GM19463 (cell line): Measurements from ENCODE around the gene PPP1R15B.

ENCODE experiments used
- ATAC-seq: cut with Tn5 transposase; IDR thresholded peaks from one replicate; pipeline ENCODE4 v1.9.1; 2021; ENCODE audit warnings: mild to moderate bottlenecking, moderate library complexity; ENCODE audit not compliant: unreplicated experiment

The PPP1R15B gene

DNA sequence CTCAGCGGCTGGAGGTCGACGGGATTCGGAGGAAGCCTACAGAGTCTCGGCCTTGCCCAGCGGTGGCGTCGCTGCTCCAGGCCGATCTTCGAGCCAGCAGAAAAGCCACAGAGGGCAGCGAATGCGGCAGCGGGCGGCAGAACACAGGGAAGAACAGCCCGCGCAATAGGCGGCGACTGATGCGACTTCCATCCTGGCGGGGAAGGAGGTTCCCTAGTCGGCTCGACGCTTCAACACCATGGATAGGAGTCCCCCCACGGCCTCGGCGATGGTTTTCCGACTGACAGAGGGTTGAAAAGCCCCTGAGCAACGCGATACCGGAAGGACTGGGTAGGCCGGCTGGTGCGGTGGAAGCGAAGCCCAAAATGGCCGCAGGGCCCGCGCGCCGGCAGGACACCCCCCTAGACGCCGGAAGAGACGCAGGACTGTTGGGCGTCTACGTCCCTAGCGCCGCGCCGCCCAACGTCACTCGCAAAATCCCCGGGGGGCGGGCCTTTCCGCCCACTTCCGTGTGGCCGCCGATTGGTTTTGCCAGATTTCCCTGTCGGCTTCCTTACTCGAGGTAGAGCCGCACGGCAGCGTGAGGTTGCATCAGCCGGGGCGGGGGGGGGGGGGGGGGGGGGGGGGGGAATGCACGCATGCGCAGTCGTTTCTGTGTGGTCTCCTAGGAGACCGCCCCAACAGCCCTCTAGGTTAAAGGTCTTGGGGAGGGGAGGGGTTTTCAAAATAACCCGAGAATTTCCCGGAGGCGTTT, at the start of gene PPP1R15B:
Gene PPP1R15B, minus strand, starts transcription at position 367 of the 754 bp plus-strand sequence. CDS start 406 bp downstream, outside the sequence.
- ATAC-seq: peak; percentile 89

DNA sequence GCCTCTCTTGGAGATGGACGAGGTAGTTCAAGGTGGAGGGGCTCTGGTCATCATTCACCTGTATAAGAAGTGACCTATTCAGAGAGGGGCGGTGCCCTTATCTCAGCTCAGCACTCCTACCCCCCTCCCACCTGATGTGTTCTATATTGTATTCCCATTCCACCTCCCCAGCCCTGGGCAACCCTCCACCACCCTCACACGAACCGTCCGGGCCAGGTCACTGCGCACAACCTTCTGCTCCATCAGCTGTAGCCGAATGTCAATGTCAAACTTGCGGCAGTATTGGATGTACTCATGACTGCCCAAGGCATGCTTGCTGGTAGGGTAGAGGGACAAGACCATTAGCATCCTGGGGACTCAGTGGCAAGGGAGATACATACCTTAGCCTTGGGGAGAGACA, 48.7 kb upstream of the PPP1R15B start:
- no peak for ATAC-seq

DNA sequence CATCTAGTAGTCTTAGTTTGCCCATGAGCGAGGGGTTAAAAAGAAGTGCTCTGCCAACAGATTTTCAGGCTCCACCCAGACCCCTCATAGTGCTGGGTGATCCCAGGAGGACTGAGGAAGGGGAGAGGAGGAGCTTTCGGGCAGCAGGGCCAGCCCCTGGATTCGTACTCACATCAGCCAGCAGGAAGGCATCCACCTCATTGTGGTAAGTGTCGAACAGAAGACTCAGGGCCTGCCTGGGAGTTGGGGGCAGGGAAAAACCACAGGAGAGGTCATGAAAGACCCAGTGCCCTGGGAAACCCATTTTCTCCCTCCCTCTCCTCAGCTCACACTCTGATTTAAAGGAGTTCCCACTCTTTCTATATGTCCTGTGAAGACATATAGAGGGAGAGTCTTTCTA, 48.1 kb upstream of the PPP1R15B start:
- ATAC-seq: no peak

DNA sequence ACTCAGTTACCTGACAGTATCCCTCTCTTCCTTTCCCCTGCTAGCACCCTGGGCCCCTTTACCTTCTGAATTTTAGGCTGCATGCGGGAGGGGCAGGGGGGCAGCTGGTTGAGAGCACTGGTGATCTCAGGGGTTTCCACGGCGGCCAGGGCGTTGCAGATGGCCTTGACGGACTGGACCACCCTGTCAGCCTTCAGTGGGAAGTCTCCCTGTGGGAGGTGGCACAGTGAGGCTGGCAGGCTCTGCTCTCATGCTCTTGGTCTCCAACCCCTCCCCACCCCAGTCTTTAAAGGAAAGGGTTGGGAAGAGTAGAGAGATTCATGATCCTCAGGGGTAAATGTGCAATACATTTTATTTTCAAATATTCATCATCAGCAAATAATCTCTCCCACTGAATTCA, 46.0 kb upstream of the PPP1R15B start:
- ATAC-seq: no peak

DNA sequence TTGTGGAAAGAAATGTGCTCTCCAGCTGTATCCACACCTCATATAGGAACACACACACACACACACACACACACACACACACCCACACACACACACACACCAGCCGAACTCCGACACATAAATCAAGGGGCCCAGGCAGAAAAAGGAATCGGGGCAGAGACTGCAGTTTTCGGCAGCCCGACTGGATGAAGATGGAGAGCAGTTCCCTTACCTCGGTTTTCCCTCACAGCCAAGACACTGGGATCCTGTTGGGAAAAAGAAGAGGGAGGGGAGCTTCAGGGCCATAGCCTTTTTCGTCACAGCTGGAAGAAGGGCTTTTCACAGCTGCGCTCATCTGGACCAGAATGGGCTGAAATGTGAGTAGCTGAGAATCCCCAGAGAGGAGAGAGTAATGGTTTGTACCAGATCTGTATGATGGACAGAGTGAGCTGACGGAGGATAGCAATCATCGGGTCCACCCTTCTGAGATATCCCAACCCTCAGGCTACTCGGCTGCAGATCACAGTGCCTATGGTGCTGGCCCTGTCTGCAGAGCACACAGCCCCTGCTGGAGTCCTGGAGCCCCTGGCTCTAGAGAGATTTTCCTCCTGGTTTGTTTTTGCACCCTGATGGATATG, 45.3 kb upstream of the PPP1R15B start:
- no peak for ATAC-seq

DNA sequence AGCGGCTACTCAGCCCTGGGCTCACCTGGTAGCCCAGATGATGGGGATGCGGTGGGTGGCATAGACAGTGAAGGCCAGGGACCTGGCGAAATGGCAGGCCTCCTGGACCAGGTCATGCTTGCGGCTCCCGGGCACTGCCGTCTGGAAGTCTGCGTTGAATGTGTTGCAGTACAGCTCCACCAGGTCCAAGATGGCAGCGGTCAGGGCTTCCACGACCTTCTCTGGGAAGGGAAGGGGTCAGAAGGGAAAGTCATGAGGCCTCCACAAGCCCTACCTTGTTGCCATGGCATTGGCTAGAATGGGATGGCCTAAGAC, 44.2 kb upstream of the PPP1R15B start:
- no peak for ATAC-seq

DNA sequence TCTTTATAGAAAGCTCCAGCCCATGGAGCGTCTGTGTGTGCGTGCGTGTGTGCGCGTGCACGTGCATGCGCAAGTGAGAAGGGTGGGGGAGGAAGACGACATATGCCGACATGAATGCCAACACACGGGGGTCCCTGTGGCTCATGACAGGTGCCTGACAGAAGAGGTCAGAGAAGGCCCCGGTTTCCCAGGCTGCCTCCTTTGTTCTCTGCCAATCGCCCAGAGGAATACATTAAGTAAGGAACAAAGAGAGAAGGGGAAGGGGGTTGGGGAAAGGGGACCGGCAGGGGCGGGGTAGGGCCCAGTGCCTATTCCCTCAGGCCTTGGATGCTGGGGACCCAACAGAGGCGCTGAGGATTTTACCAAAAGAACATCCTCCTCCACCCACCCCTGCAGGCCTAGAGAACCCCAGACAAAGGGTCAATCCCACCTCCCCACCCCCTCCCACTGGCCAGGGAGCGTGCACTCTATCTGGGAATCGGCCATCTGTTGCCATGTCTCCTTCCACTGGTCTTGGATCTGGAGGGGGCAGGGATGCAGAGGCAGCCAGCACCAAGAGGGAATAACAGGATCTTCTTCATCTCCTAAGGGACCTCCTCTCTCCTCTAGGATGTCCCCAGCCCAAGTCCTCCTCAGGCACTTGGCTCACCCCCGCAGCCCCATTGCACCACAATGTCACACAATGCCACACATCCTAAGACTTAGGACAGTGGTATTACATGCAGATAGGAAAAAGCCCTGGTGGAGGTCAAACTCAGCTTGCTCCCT, 43.6 kb upstream of the PPP1R15B start:
- ATAC-seq: no peak

DNA sequence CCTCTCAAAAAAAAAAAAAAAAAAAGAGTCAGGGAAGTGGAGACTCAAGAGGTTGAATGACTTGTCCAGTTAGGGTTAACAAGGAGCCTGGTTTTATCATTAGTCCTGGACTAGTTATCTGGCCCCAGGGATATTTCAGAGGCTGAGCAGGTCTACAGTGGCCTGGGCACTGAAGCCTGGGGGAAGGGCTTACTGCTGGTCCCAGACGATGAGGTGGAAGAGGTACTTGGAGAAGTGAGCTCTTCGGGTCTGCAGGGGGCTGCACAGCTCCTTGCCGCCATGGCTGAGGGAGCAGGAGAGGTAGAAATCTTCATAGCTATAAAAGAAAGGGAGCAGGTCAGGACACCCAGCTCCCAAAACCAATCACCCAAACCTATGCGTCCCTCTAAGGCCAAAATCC, 42.9 kb upstream of the PPP1R15B start:
- ATAC-seq: no peak

DNA sequence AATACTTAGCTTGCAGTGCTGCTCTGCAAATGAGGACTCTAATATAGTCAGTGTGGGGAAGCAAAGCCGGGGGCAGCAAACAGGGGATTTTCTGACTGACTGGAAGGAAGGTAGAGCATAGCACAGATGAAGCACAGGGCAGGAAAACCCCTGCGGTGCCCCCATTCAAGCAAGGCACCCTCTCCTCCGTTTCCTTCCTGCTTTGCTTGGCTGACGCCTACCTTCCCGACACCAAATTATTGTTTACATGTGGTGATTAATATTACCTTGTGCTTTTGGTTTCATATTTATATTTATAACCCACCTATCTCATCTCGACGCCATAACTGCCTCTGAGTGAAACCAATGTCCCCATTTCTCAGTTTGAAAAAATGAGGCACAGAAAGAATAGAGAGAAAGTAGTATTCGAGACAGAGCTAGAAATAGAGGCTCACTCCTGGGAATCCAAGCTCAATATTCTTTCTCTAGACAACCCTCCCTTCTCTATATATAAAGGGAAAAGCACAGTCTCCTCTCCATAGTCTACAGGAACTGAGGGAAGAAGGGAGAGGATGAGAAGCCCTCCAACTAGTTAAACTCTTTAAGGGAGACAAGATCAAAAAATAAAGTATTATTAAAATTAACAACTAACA, 41.6 kb upstream of the PPP1R15B start:
- ATAC-seq: peak; percentile 93

DNA sequence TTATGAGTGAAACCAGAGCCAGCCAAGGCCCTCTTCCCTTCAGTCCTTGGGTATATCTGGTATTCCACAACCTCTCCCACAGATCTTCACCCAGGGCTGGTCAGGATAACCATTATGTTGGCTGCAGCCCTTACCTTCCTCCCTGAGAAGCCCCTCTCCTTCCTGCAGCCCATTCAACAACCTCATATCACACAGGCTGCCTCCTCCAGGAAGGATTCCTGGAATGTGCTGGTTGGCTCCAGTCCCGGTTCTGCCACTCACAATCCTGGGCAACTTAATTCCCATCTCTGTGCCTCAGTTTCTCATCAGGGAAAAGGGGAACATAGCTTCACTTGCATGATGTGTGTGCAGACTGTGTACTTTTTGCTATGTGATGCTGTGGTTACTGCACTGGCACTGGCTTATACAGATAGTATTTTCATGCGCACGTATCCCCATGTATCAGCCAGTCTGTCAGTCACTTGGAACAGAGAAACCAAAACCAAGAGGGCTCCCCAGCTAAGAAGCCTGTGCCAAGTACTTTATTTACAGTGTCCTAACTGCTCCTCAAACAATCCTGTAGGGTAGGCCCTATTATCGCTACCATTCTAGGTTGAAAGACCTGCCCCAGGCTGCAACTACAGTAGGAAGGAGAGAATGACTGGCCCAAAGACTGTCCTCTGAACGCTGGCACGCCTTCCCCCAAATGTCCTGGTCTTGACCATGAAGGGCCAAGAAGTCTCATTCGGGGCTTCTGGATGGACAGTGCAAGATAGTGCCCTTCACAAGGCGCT, 39.9 kb upstream of the PPP1R15B start:
- ATAC-seq: no peak

DNA sequence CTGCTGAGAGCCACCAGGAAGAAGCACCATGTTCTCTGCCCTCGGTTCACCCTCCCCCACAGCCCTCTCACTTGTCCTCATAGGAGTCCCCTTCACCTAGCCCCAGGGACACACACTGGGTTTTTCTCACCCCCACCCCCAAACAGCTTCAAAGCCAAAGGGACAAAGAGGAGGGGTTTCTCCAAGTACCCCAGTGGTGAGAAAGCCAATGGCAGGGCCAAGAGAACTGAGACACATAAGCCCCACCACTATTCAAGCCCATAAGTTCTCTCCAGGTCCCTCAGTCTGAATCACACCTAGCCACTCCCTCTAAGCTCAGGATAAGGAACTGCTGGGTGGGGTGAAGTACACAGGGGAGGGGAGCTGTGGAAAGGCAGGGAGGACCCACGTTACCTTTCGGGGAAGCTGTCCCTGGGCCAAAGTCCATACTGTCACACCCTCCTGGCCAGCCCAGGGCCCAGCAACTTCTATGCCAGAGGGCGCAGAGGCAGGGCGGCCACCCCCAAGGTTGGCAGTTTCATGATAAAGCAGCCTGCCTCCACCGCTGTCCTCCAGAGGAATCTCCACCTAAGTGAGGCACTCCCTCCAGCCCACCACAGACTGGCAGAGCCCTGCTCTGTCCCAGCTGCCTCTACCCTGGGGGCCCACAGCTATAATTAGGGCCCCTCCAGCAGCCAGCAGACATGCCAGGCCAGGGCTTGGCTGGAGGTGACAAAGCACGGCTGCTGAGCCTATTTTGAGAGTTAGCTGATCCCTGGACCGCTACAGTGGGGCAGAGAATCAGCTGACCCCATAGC, 39.0 kb upstream of the PPP1R15B start:
- no peak for ATAC-seq

DNA sequence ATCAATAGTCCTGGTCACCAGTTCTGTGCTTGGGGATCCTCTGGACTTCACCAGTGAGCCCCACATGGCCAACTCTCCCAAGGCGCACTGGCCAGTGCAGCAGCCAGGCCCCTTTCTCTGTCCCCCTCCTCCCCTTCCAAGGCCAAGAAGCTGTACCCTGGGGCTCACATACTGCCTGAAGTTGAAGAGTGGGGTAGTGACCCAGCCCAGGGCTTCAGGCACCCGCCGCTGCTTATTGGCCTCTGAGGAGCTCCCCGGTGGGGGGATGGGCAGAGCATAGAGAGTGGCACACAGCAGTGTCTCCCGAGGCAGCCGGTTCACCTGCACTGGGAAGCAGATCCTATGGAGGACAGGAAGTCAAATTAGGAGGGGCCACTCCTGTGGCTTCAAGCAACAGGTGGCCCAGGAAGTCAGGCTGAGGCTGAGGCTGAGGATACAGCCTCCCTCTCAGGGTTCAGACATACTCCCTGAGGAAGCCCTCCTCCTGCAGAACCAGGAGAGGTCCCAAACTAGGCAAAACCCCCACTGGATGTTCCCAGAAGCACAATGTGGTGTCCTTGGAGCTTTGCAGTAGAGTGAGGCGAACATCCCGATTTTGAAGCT, 38.2 kb upstream of the PPP1R15B start:
- no peak for ATAC-seq

DNA sequence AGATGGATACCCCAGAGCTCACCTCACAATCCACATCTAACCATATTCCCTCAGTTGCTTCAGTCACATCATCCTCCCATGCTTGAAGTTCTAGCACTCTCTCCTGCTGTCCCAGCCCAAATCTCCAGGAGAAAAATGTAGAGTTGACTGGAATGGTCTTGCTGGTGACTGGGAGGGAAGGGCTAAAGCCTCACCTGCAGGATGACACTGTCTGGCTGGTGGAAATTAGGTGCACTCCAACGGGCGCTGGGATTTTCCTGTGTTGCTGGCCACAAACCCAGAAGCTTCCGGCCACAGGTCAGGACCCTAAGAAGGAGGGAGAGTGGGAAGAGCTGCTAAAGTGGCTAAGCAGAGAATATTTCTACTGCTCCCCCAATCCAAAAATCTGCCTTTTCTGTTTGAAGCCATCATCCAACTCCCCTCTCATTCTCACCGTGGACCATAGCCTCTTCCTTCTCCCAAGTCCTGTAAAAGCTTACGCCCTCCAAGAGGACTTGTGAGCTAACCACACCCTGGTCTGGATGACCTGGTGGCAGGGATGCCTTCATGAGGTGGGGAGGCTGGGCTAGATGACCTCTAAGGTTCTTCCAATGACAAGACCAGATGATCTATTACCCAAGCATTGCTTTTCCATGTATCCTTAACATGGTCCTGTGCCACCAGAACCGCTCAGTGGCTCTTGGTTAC, 37.5 kb upstream of the PPP1R15B start:
- no peak for ATAC-seq

DNA sequence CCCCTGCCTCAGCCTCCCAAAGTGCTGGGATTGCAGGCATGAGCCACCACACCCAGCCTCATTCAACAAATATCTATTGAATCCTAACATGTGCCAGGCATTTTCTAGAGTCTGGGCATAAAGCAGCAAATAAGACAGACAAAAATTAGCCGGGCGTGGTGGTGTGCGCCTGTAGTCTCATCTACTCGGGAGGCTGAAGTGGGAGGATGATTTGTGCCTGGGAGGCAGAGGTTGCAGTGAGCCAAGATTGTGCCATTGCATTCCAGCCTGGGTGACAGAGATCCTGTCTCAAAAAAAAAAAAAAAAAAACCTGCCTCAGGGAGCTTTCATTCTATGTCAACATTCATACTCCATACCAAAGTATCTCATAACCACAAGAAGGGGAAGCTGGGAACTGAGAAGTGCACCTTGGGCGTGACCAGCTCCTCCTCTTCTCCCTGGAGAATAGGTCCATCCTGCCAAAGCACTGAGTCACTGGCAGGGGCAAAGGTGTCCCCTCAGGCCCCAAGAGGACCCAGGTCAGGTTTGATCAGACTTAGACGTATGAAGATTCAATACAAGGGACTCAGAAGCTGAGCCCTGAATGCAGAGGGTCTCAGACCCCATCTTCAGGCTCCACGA, 36.8 kb upstream of the PPP1R15B start:
- ATAC-seq: no peak

DNA sequence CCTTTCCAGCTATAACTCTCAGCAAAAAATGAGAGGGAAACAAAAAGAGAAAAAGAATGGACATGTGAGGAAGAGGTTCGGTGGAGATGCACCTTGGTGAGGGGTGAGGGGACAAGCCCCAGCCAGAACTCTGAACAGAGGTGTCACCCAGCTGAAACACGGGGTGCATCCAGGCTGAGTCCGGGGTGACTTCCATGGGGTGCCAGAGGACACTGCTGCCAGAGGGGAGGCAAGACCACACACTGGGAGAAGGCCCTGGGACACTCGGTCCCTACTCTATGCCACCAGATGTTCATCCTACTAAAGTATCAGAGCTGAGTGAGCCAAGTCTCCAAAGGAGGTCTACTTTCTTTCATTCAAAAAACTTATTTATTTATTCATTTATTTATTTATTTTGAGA, 36.1 kb upstream of the PPP1R15B start:
- ATAC-seq: no peak

DNA sequence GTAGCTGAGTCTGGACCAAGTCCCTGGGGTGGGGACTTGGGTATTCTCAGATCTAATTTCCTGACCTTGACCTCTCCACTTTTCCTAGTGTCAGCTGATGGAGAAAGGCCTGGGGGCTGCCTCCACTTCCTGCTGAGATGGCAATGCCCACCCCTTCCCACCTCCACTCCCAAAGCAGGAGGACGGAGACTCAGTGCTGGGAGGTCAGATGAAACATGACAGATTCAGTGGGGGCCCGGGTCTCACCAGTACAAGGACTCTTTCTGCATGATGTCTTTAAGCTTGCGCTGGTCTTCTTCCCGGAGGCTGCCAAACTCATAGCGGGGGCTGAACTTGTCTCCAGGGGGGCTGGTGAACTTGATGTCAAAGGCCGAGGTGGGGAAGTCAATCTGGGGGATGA, 35.6 kb upstream of the PPP1R15B start:
- ATAC-seq: no peak

DNA sequence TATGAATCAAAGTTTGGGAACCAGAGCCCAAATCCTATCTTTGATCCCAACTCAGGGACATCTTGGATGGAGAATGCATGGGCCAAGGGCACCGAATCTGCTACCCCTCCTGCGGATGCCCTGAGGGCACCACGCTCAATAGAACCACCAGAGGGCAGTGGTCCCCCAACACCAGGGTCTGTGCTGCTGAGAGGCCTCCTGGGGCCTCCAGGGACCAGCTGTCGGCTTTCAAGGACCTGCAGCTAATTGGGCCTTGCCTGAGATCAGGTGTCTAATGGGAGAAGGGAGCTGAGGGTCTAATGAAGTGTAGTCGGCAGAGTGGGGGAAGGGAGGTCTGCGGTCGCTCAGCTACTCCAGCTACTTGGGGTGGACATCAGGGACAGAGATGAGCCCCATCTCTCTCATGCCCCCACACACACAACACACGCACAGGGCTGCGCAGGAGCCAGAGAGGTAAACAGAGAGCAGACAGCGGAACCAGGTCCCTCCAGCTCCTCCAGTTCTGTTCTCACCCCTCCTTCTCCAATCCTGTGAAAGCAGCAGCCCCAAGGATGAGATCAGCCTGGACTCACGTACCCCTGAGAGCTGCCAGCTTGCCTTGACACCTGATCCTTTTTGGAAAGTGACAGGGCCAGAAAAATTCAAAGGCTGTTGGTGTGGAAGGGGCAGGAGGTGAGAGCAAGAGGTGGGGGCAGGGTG, 34.9 kb upstream of the PPP1R15B start:
- ATAC-seq: peak; percentile 81

DNA sequence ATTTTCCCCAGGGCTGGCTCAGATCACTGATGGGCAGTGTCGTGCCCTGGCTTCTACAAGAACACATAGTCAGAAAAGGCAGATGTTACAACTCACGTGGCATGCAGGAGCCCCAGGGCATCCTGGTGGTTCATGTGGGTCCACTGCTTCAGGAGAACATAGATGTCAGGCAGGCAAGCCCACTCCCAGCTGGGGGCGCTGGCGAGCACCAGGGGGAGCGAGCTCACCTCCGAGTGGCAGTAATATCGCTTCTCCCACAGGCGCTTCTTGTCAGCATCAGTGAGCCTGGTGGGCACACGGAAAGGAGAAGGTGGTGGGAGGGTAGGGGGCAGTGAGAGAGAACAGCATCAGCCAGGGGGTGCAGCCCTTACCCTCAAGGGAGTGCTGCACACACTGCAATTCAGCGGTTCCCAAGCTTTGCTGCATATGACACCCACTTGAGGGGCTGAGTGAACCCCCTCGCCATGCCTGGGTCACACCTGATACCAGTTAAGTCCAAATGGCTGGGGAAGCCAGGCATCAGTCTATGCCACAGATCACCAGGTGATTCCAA, 34.3 kb upstream of the PPP1R15B start:
- ATAC-seq: no peak
